ENCODE data around the gene ACSL6.

ACSL6 gene

DNA sequence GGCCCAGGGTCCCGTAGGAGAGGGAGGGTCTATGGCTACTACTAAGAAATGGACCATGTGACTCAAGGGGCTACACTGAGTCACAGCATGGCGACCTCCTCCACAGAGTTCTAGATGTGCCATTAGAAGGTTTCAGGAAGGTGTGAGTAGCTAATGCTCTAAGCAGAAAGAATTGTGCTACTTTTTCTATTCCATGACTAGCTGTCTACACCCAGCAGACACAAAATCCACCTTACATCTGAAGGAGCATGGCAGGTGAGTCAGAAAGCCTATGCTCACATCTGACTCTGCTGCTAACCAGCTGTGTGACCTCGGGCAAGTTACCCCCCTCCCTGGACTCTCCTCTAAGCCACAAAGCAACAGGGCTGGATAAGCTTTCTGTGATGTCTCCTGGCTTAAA, 51.6 kb downstream of the ACSL6 start:
- ChIA-PET CTCF (no interaction called here), POLR2A (no interaction called here)
- Histone ChIP-seq H3K9me3 (ENCODE audit: control insufficient read depth, insufficient read depth, low read depth, low read length) (no peaks in the 10 kb centered on the region), H3K4me1 (ENCODE audit: control insufficient read depth, insufficient read depth, low read length) (no peaks in the 10 kb centered on the region), H3K4me3 (ENCODE audit: low read depth, low read length) (no peak overlapping the region), H3K27ac (ENCODE audit: extremely low read depth, low read depth, low read length) (no peak overlapping the region), H3K36me3 (ENCODE audit: control insufficient read depth in 2 of 2, insufficient read depth in 1 of 2, low read length in 2 of 2) (no peaks in the 10 kb centered on the region)
- TF ChIP-seq ZNF548 (tag by site-specific recombination; IDR thresholded peaks at IDR 0.05) (no peak), ZNF274 (IDR thresholded peaks at IDR 0.05; ENCODE audit: low read length) (no peak), ZNF274 (tag by site-specific recombination; IDR thresholded peaks at IDR 0.05; ENCODE audit: borderline replicate concordance) (no peak), IKZF3 (tag by site-specific recombination; IDR thresholded peaks at IDR 0.05) (no peak), OSR2 (tag by site-specific recombination; IDR thresholded peaks at IDR 0.05) (no peak), ZNF324 (tag by site-specific recombination; IDR thresholded peaks at IDR 0.05) (no peak), ZNF707 (tag by site-specific recombination; IDR thresholded peaks at IDR 0.05) (no peak), ZNF521 (tag by site-specific recombination; IDR thresholded peaks at IDR 0.05) (no peak), ZNF391 (tag by site-specific recombination; IDR thresholded peaks at IDR 0.05; ENCODE audit: borderline replicate concordance, low read depth) (no peak), ZNF114 (tag by site-specific recombination; IDR thresholded peaks at IDR 0.05) (no peak), ZNF549 (tag by site-specific recombination; IDR thresholded peaks at IDR 0.05) (no peak), ZNF623 (tag by site-specific recombination; IDR thresholded peaks at IDR 0.05) (no peak), RBAK (tag by site-specific recombination; IDR thresholded peaks at IDR 0.05) (no peak), ZNF660 (tag by site-specific recombination; IDR thresholded peaks at IDR 0.05) (no peak)
- TF ChIP-seq, protein P1, sequence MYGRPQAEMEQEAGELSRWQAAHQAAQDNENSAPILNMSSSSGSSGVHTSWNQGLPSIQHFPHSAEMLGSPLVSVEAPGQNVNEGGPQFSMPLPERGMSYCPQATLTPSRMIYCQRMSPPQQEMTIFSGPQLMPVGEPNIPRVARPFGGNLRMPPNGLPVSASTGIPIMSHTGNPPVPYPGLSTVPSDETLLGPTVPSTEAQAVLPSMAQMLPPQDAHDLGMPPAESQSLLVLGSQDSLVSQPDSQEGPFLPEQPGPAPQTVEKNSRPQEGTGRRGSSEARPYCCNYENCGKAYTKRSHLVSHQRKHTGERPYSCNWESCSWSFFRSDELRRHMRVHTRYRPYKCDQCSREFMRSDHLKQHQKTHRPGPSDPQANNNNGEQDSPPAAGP (tag by site-specific recombination; IDR thresholded peaks at IDR 0.05): no peak
- TF ChIP-seq, protein P2, sequence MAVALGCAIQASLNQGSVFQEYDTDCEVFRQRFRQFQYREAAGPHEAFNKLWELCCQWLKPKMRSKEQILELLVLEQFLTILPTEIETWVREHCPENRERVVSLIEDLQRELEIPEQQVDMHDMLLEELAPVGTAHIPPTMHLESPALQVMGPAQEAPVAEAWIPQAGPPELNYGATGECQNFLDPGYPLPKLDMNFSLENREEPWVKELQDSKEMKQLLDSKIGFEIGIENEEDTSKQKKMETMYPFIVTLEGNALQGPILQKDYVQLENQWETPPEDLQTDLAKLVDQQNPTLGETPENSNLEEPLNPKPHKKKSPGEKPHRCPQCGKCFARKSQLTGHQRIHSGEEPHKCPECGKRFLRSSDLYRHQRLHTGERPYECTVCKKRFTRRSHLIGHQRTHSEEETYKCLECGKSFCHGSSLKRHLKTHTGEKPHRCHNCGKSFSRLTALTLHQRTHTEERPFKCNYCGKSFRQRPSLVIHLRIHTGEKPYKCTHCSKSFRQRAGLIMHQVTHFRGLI (tag by site-specific recombination; IDR thresholded peaks at IDR 0.05): no peak
- TF ChIP-seq, protein P3, sequence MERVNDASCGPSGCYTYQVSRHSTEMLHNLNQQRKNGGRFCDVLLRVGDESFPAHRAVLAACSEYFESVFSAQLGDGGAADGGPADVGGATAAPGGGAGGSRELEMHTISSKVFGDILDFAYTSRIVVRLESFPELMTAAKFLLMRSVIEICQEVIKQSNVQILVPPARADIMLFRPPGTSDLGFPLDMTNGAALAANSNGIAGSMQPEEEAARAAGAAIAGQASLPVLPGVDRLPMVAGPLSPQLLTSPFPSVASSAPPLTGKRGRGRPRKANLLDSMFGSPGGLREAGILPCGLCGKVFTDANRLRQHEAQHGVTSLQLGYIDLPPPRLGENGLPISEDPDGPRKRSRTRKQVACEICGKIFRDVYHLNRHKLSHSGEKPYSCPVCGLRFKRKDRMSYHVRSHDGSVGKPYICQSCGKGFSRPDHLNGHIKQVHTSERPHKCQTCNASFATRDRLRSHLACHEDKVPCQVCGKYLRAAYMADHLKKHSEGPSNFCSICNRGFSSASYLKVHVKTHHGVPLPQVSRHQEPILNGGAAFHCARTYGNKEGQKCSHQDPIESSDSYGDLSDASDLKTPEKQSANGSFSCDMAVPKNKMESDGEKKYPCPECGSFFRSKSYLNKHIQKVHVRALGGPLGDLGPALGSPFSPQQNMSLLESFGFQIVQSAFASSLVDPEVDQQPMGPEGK (tag by site-specific recombination; IDR thresholded peaks at IDR 0.05): no peak

GRCh38 chr5:131959136-131959535, 52.3 kb downstream of the ACSL6 start:
- Histone ChIP-seq H3K27ac (ENCODE audit: extremely low read depth, low read depth, low read length) (no peak overlapping the region), H3K36me3 (ENCODE audit: control insufficient read depth in 2 of 2, insufficient read depth in 1 of 2, low read length in 2 of 2) (no peaks in the 10 kb centered on the region), H3K9me3 (ENCODE audit: control insufficient read depth, insufficient read depth, low read depth, low read length) (no peaks in the 10 kb centered on the region), H3K4me1 (ENCODE audit: control insufficient read depth, insufficient read depth, low read length) (no peaks in the 10 kb centered on the region), H3K4me3 (ENCODE audit: low read depth, low read length) (no peak overlapping the region)
- ChIA-PET POLR2A (no interaction called here), CTCF (no interaction called here)
- TF ChIP-seq ZNF670 (tag by site-specific recombination; IDR thresholded peaks at IDR 0.05; ENCODE audit: low read depth) (no peak), ZNF514 (tag by site-specific recombination; IDR thresholded peaks at IDR 0.05) (no peak)

All from HEK293 (cell line).